NT2/D1 (cell line): Measurements from ENCODE around the gene HUWE1.

Experiments used
- DNase-seq: peaks from one replicate; pipeline ENCODE4 v3.0.0-alpha.2; 2011; ENCODE audit warnings: low read depth, low spot score
- H3K27me3 ChIP-seq: 2 replicates; pipeline ENCODE4 v1.6.0; 2011; ENCODE audit warnings: mild to moderate bottlenecking; ENCODE audit not compliant: insufficient read length, insufficient read depth
- H3K36me3 ChIP-seq: 2 replicates; pipeline ENCODE4 v1.6.1; 2011; ENCODE audit warnings: mild to moderate bottlenecking, low read length, mixed read lengths; ENCODE audit not compliant: insufficient read depth, insufficient read length
- H3K4me1 ChIP-seq: 2 replicates; pipeline ENCODE4 v1.5.1; 2011; ENCODE audit not compliant: insufficient read depth, insufficient read length
- H3K4me3 ChIP-seq: 2 replicates; pipeline ENCODE4 v1.5.1; 2011; ENCODE audit warnings: low read depth; ENCODE audit not compliant: insufficient read length
- H3K9ac ChIP-seq: 2 replicates; pipeline ENCODE4 v1.6.0; 2011; ENCODE audit warnings: low read depth; ENCODE audit not compliant: insufficient read length
- H3K9me3 ChIP-seq: 2 replicates; pipeline ENCODE4 v1.5.1; 2011; ENCODE audit warnings: mild to moderate bottlenecking, low read length; ENCODE audit not compliant: insufficient read depth
- SUZ12 ChIP-seq: IDR thresholded peaks from 2 replicates; pipeline ENCODE4 v1.6.1; 2011; ENCODE audit not compliant: insufficient read length, insufficient read depth; ENCODE audit errors: extremely low read depth
- YY1 ChIP-seq: IDR thresholded peaks from 2 replicates; pipeline ENCODE4 v1.6.1; 2011; ENCODE audit not compliant: insufficient read length, insufficient read depth
- ZNF274 ChIP-seq: IDR thresholded peaks from 2 replicates; pipeline ENCODE4 v1.6.1; 2011; ENCODE audit warnings: mild to moderate bottlenecking, low read depth, low read length

Gene HUWE1

GRCh38 chrX:53704854-53705253 is 18.3 kb upstream of the HUWE1 start:
- Histone ChIP-seq H3K9ac (no peak overlapping the region), H3K4me1 (no peaks in the 10 kb centered on the region), H3K36me3 (no peaks in the 10 kb centered on the region), H3K27me3 (no peaks in the 10 kb centered on the region), H3K4me3 (no peak overlapping the region), H3K9me3 (peaks cover 5% of the 10 kb centered on the region; the same call in 1 of the 2 replicates)
- DNase-seq, result no peak
- no peak for TF ChIP-seq ZNF274
- no peak for TF ChIP-seq YY1
- TF ChIP-seq SUZ12, result no peak

DNA sequence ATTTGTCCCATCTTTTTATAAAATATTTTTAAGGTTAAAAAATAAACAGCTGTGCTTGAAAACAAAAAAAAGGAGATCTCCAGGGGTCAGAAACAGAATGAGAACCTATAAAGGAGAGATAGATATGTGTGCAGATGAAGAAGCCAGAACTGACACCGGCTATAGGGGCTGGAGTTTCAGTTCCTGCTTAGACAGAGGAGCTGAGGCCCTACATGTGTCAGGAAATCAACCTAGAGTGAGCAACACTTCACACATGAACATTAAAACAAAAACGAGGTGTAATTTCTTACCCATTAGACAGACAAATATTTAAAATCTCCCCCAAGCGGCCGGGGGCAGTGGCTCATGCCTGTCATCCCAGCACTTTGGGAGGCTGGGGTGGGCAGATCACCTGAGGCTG is 17.8 kb upstream of the HUWE1 start:
- peaks cover 5% of the 10 kb centered on the region; the same call in 1 of the 2 replicates for H3K9me3 ChIP-seq
- TF ChIP-seq SUZ12 (no peak), ZNF274 (no peak), YY1 (no peak)
- H3K27me3 ChIP-seq, result no peaks in the 10 kb centered on the region
- no peaks in the 10 kb centered on the region for H3K36me3 ChIP-seq
- H3K9ac ChIP-seq, result no peak overlapping the region
- DNase-seq, result no peak
- no peaks in the 10 kb centered on the region for H3K4me1 ChIP-seq
- H3K4me3 ChIP-seq, result no peak overlapping the region

DNA sequence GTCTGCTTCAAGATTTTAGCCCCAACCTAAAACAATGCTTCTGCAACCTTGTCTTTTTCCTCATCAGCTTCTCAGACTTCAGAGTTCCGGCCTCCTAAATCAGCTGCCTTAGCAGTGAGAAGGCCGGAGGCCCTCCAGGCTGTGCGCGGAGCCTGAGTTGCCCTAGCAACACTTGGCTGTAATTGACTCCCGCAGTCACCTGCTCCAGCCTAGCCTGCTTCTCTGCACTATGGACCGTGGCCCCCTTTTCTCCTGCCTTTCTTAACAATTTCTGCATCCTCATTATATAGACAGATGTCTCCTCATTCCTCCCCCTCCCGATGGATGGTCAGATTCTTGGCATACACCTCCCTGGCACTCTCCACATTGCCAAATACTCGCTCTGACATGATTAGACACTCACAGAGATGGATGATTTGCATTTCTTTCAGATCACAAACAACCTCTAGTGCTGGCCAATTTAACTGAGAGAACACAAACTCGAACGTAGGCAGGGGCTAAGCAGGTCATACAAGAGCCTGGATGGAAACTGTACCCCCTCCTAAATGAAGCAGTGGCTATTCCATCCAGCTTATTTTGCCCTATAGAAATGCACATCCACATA is 9.5 kb upstream of the HUWE1 start:
- Histone ChIP-seq H3K27me3 (no peaks in the 10 kb centered on the region), H3K36me3 (no peaks in the 10 kb centered on the region), H3K4me3 (no peak overlapping the region), H3K4me1 (no peaks in the 10 kb centered on the region), H3K9me3 (no peaks in the 10 kb centered on the region), H3K9ac (no peak overlapping the region)
- DNase-seq, result no peak
- TF ChIP-seq SUZ12 (no peak), ZNF274 (no peak), YY1 (no peak)

DNA sequence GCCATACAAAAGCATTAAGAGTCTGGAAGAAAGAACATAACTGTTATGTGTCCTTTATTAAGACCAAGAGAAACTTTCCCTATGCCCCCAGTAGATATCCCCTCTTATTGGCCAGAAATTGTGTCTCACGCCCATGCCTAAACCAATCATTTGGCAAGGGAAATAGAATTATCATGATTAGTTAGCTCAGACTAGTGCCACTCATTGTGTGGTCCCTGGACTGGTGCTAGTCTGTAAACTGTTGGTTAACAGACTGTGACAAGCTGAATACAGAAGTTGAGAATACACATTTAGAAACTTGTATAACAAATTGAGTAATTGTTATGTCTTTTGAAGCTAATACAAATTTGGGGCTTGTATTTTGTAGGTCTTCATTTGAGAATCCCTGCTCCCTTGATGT is 8.1 kb upstream of the HUWE1 start:
- Histone ChIP-seq H3K27me3 (no peaks in the 10 kb centered on the region), H3K4me3 (no peak overlapping the region), H3K9ac (no peak overlapping the region), H3K4me1 (no peaks in the 10 kb centered on the region), H3K9me3 (no peaks in the 10 kb centered on the region), H3K36me3 (no peaks in the 10 kb centered on the region)
- TF ChIP-seq ZNF274 (no peak), SUZ12 (no peak), YY1 (no peak)
- no peak for DNase-seq

DNA sequence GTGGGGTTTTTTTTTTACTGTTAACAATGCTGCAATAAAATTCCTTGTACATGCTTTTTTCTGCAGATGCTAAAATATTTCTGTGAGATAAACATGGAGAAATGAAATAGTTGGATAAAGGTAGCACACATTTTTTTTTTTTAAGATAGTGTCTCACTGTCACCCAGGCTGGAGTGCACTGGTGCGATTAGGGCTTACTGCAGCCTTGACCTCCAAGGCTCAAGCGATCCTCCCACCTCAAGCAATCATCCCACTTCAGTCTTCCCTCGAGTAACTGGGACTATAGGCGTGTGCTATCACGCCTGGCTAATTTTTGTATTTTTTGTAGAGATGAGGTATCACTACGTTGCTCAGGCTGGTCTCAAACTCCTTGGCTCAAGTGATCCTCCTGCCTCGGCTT is 1.8 kb upstream of the HUWE1 start:
- no peaks in the 10 kb centered on the region for H3K36me3 ChIP-seq
- no peaks in the 10 kb centered on the region for H3K9me3 ChIP-seq
- DNase-seq, result no peak
- TF ChIP-seq SUZ12, result no peak
- no peak for TF ChIP-seq YY1
- no peak for TF ChIP-seq ZNF274
- H3K27me3 ChIP-seq, result peaks cover 5% of the 10 kb centered on the region
- no peaks in the 10 kb centered on the region for H3K4me1 ChIP-seq
- no peak overlapping the region for H3K4me3 ChIP-seq
- no peak overlapping the region for H3K9ac ChIP-seq

DNA sequence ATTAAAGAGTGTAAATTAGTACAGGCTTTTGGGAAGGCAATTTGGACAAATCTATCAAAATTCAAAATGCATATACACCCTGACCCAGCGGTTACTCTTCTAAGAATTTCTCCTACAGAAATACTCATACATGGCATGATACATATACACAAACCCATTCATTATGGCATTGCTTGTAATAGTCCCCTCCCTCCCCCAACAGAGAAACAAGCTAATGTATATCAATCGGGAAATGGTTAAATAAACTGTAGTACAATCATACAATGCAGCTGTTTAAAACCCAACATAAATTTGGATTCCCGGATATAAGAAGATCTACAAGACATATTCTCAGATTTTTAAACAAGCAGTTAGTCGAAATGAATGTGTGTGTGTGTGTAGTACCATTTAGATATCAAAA is 808 bp downstream of the HUWE1 start:
- H3K36me3 ChIP-seq, result peaks cover 24% of the 10 kb centered on the region
- peaks cover 5% of the 10 kb centered on the region for H3K27me3 ChIP-seq
- TF ChIP-seq YY1, result no peak
- no peak for TF ChIP-seq ZNF274
- no peak for TF ChIP-seq SUZ12
- H3K4me3 ChIP-seq, result peak overlapping the region; percentile 87
- H3K9me3 ChIP-seq, result no peaks in the 10 kb centered on the region
- no peak for DNase-seq
- H3K9ac ChIP-seq, result peak overlapping the region; percentile 97
- H3K4me1 ChIP-seq, result no peaks in the 10 kb centered on the region

DNA sequence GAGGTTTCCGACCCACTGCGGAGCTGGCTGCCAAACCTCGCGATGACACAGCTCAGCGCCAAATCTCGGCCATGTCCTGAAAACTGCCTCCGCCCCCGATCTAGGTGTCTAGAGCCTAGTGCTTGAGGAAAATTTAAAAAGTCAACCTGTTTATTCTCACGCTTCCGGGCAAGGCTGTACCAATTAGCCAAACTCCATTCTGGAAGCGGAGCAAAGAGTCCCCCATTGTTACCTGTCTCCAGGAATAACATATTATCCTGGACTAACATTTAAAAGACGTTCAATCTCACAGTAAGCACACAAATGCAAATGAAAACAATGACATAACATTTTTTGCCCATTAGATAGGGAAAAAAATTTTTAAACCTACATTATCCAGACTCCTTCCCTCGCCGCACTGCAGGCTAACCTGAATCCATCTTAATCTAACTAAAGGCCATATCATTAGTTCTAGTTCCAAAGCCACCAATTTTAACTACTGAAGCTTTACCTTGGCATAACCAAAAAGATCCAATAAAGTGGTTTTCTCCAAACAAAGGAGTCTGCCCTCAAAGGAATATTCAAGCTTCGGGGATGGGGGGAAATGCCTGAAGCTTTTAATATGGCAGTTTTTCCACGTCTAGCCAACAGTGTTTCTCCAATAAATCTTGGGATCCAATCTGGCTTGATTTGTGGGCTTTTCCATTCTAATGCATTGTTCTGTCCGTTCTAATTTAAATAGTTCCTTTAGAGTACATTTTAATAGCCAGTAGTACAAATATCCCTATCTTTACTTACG is 1.9 kb downstream of the HUWE1 start:
- no peaks in the 10 kb centered on the region for H3K4me1 ChIP-seq
- peaks cover 5% of the 10 kb centered on the region for H3K27me3 ChIP-seq
- H3K9ac ChIP-seq, result peak overlapping the region; percentile 97
- H3K4me3 ChIP-seq, result peak overlapping the region; percentile 87
- no peak for DNase-seq
- no peaks in the 10 kb centered on the region for H3K9me3 ChIP-seq
- TF ChIP-seq ZNF274, result no peak
- no peak for TF ChIP-seq SUZ12
- no peak for TF ChIP-seq YY1
- peaks cover 35% of the 10 kb centered on the region for H3K36me3 ChIP-seq
